Stimulated activated CD4-positive, alpha-beta T cell treated with anti-CD3 and anti-CD28 coated beads, Interleukin-2, amount 100 ng/mL, for 48 hours (primary cell): ENCODE data around the gene SRGAP1.
"Not testable (repeated sequence)": the region's sequence is repeated elsewhere in the genome, so short reads cannot be mapped to it uniquely, and the experiment has no call there.

ENCODE experiments used
- DNase-seq, 2 donors: peaks; one replicate each; pipeline ENCODE4 v3.0.0-alpha.2; 2020

SRGAP1 gene

GRCh38 chr12:63874897-63875480 is 30.5 kb downstream of the SRGAP1 start:
- no peak for DNase-seq

GRCh38 chr12:63875703-63876102 is 31.2 kb downstream of the SRGAP1 start:
- no peak for DNase-seq

GRCh38 chr12:63876980-63877379 is 32.5 kb downstream of the SRGAP1 start:
- DNase-seq, result no peak

GRCh38 chr12:63877693-63878092 is 33.2 kb downstream of the SRGAP1 start:
- DNase-seq, result no peak

GRCh38 chr12:63880235-63880634 is 35.7 kb downstream of the SRGAP1 start:
- not testable (repeated sequence) for DNase-seq

GRCh38 chr12:63880742-63881263 is 36.3 kb downstream of the SRGAP1 start:
- no peak for DNase-seq

GRCh38 chr12:63882844-63883243 is 38.3 kb downstream of the SRGAP1 start:
- DNase-seq, result no peak

GRCh38 chr12:63885401-63885800 is 40.9 kb downstream of the SRGAP1 start:
- no peak for DNase-seq

GRCh38 chr12:63888908-63889635 is 44.6 kb downstream of the SRGAP1 start:
- no peak for DNase-seq

GRCh38 chr12:63889721-63890509 is 45.4 kb downstream of the SRGAP1 start:
- no peak for DNase-seq

- DNase-seq, result no peak
These were observed 48.7 kb downstream of the SRGAP1 start for GRCh38 chr12:63893170-63893569.

- DNase-seq, result no peak
These were observed 49.6 kb downstream of the SRGAP1 start for GRCh38 chr12:63894132-63894531.

GRCh38 chr12:63895841-63896240 is 51.3 kb downstream of the SRGAP1 start:
- DNase-seq, result no peak

GRCh38 chr12:63897931-63898330 is 53.4 kb downstream of the SRGAP1 start:
- no peak for DNase-seq

GRCh38 chr12:63898764-63899337 is 54.4 kb downstream of the SRGAP1 start:
- no peak for DNase-seq

- DNase-seq, result no peak
These were observed 54.9 kb downstream of the SRGAP1 start for GRCh38 chr12:63899396-63899795.

- DNase-seq, result no peak
These were observed 56.7 kb downstream of the SRGAP1 start for GRCh38 chr12:63900922-63901793.

GRCh38 chr12:63904653-63905052 is 60.2 kb downstream of the SRGAP1 start:
- DNase-seq, result no peak

- no peak for DNase-seq
These were observed 61.0 kb downstream of the SRGAP1 start for GRCh38 chr12:63905544-63905943.

- DNase-seq, result no peak
These were observed 62.4 kb downstream of the SRGAP1 start for GRCh38 chr12:63906876-63907275.

GRCh38 chr12:63907561-63907960 is 63.1 kb downstream of the SRGAP1 start:
- no peak for DNase-seq

GRCh38 chr12:63909746-63910145 is 65.2 kb downstream of the SRGAP1 start:
- no peak for DNase-seq
